WTC11 (cell line): Measurements from ENCODE around the gene ZNF425. TPM values are rescaled to one million over a fixed set of nuclear protein-coding genes. Genes with fewer than 3 reads are reported as not detected.

Source experiments
- ATAC-seq: fragments of 200-7000 bp; cut with Tn5 transposase; 2 replicates; pipeline ENCODE4 v1.10.0; 2021; ENCODE audit warnings: mild to moderate bottlenecking, moderate library complexity
- CTCF ChIA-PET: fragments of 300-600 bp; sonication (Branson Sonifier 250); formaldehyde crosslinking; loops from one replicate; lab custom pipeline; 2021; ENCODE audit warnings: antibody characterized with exemption; lab: Charles Lee
- POLR2A ChIA-PET: fragments of 350-600 bp; sonication (Branson Sonifier 250); formaldehyde crosslinking; loops from one replicate; lab custom pipeline; 2021; ENCODE audit warnings: antibody characterized with exemption; lab: Charles Lee
- DNase-seq: peaks from one replicate; pipeline ENCODE4 v3.0.0; 2021; ENCODE audit warnings: low spot score
- H3K27ac Mint-ChIP-seq: 2 replicates; pipeline ENCODE4 v1.8.0; 2021; ENCODE audit warnings: mixed read lengths
- H3K27me3 Mint-ChIP-seq: 2 replicates; pipeline ENCODE4 v1.8.0; 2021; ENCODE audit warnings: low read depth, mild to moderate bottlenecking, moderate library complexity, mixed read lengths
- H3K36me3 Mint-ChIP-seq: 2 replicates; pipeline ENCODE4 v1.8.0; 2021; ENCODE audit warnings: mixed read lengths
- H3K4me1 Mint-ChIP-seq: 2 replicates; pipeline ENCODE4 v1.8.0; 2022; ENCODE audit warnings: mixed read lengths
- H3K4me3 Mint-ChIP-seq: 2 replicates; pipeline ENCODE4 v1.8.0; 2021; ENCODE audit warnings: mild to moderate bottlenecking, moderate library complexity, mixed read lengths
- H3K9me3 Mint-ChIP-seq: 2 replicates; pipeline ENCODE4 v1.8.0; 2021; ENCODE audit warnings: mixed read lengths
- ATF1 ChIP-seq: sonication (generic); formaldehyde crosslinking; IDR thresholded peaks from 2 replicates; pipeline ENCODE4 v1.8.1; 2023; ENCODE audit warnings: mild to moderate bottlenecking, moderate library complexity, missing genetic modification reagents
- ATF6 ChIP-seq: sonication (generic); formaldehyde crosslinking; IDR thresholded peaks from 2 replicates; pipeline ENCODE4 v1.8.1; 2023; ENCODE audit warnings: mild to moderate bottlenecking, missing genetic modification reagents
- CBFB ChIP-seq: sonication (generic); formaldehyde crosslinking; IDR thresholded peaks from 2 replicates; pipeline ENCODE4 v1.8.1; 2022; ENCODE audit warnings: mild to moderate bottlenecking, low read depth, missing genetic modification reagents
- CREM ChIP-seq: sonication (generic); formaldehyde crosslinking; IDR thresholded peaks from 2 replicates; pipeline ENCODE4 v1.8.1; 2022; ENCODE audit warnings: mild to moderate bottlenecking, missing genetic modification reagents, moderate library complexity
- ERG ChIP-seq: fragments of 250-450 bp; sonication (Bioruptor Pico); IDR thresholded peaks from 2 replicates; pipeline ENCODE4 v1.8.0; 2021; ENCODE audit warnings: mild to moderate bottlenecking
- ESRRA ChIP-seq: sonication (generic); formaldehyde crosslinking; IDR thresholded peaks from 2 replicates; pipeline ENCODE4 v1.8.1; 2022; ENCODE audit warnings: mild to moderate bottlenecking, missing genetic modification reagents, borderline replicate concordance
- FOXP1 ChIP-seq: sonication (generic); formaldehyde crosslinking; IDR thresholded peaks from 2 replicates; pipeline ENCODE4 v1.8.0; 2022; ENCODE audit warnings: missing genetic modification reagents, mild to moderate bottlenecking, moderate library complexity, borderline replicate concordance
- GRHL2 ChIP-seq: fragments of 250-450 bp; sonication (Bioruptor Pico); IDR thresholded peaks from 2 replicates; pipeline ENCODE4 v1.8.0; 2022; ENCODE audit warnings: mild to moderate bottlenecking, moderate library complexity; ENCODE audit not compliant: insufficient replicate concordance, severe bottlenecking
- HMGA2 ChIP-seq: fragments of 250-450 bp; sonication (Bioruptor Pico); IDR thresholded peaks from 2 replicates; pipeline ENCODE4 v1.4.0; 2021; ENCODE audit warnings: mild to moderate bottlenecking, moderate library complexity
- MYBL2 ChIP-seq: sonication (generic); formaldehyde crosslinking; IDR thresholded peaks from 2 replicates; pipeline ENCODE4 v1.8.1; 2023; ENCODE audit warnings: mild to moderate bottlenecking, moderate library complexity, missing genetic modification reagents
- NFE2L1 ChIP-seq: sonication (generic); formaldehyde crosslinking; IDR thresholded peaks from 2 replicates; pipeline ENCODE4 v1.8.1; 2023; ENCODE audit warnings: missing genetic modification reagents
- NR1H2 ChIP-seq: sonication (generic); formaldehyde crosslinking; IDR thresholded peaks from 2 replicates; pipeline ENCODE4 v1.9.0; 2021; ENCODE audit warnings: mild to moderate bottlenecking, moderate library complexity, missing genetic modification reagents
- NR2C2 ChIP-seq: sonication (generic); formaldehyde crosslinking; IDR thresholded peaks from 2 replicates; pipeline ENCODE4 v1.8.0; 2022; ENCODE audit warnings: mild to moderate bottlenecking, missing genetic modification reagents
- OVOL2 ChIP-seq: fragments of 250-450 bp; sonication (Bioruptor Pico); IDR thresholded peaks from 2 replicates; pipeline ENCODE4 v1.9.0; 2021; ENCODE audit warnings: mild to moderate bottlenecking, borderline replicate concordance
- SMAD4 ChIP-seq: sonication (generic); formaldehyde crosslinking; IDR thresholded peaks from 2 replicates; pipeline ENCODE4 v1.8.0; 2022; ENCODE audit warnings: mild to moderate bottlenecking, missing genetic modification reagents
- ZBTB21 ChIP-seq: sonication (generic); formaldehyde crosslinking; IDR thresholded peaks from 2 replicates; pipeline ENCODE4 v1.8.1; 2023; ENCODE audit warnings: mild to moderate bottlenecking, missing genetic modification reagents, borderline replicate concordance
- ZNF121 ChIP-seq: sonication (generic); formaldehyde crosslinking; IDR thresholded peaks from 2 replicates; pipeline ENCODE4 v1.8.0; 2023; ENCODE audit warnings: missing genetic modification reagents
- ZNF138 ChIP-seq: sonication (generic); formaldehyde crosslinking; conservative IDR thresholded peaks from 2 replicates; pipeline ENCODE4 v1.8.1; 2022; ENCODE audit warnings: mild to moderate bottlenecking, moderate library complexity, missing genetic modification reagents
- ZNF219 ChIP-seq: sonication (generic); formaldehyde crosslinking; IDR thresholded peaks from 2 replicates; pipeline ENCODE4 v1.8.0; 2023; ENCODE audit warnings: missing genetic modification reagents, mild to moderate bottlenecking, borderline replicate concordance
- total RNA-seq: library from RNA; stranded (reverse); gene quantifications from 3 replicates; pipeline ENCODE4 v1.2.3, GENCODE V29; 2021
- TF ChIP-seq, protein P1 (sequence below): sonication (generic); formaldehyde crosslinking; IDR thresholded peaks from 2 replicates; pipeline ENCODE4 v1.8.0; 2022; ENCODE audit warnings: missing genetic modification reagents
- TF ChIP-seq, protein P2 (sequence below): sonication (generic); formaldehyde crosslinking; IDR thresholded peaks from 2 replicates; pipeline ENCODE4 v1.8.1; 2022; ENCODE audit warnings: missing genetic modification reagents, borderline replicate concordance
- TF ChIP-seq, protein P3 (sequence below): sonication (generic); formaldehyde crosslinking; conservative IDR thresholded peaks from 2 replicates; pipeline ENCODE4 v1.8.1; 2023; ENCODE audit warnings: mild to moderate bottlenecking, low read depth, missing genetic modification reagents, moderate library complexity

Gene ZNF425
- total RNA-seq, 1 experiment from 2014 or later: 3.8 TPM

GRCh38 chr7:149099058-149099457 lies 27.1 kb downstream of the ZNF425 start:
- Mint-ChIP-seq H3K27ac (0 out of 2 replicates have a peak overlapping the region, but pooled peaks have one; percentile 29), H3K4me3 (no peak overlapping the region), H3K36me3 (peaks cover 2% of the 10 kb centered on the region), H3K9me3 (no peaks in the 10 kb centered on the region), H3K27me3 (no peaks in the 10 kb centered on the region), H3K4me1 (peaks cover 10% of the 10 kb centered on the region)
- POLR2A ChIA-PET: no interaction called here
- ATAC-seq (no peak), DNase-seq (no peak)
- TF ChIP-seq ZNF138 (CRISPR knock-in tag): no peak
- TF ChIP-seq ZNF219: no peak
- no peak for TF ChIP-seq NR1H2
- no peak for TF ChIP-seq ESRRA (CRISPR knock-in tag)
- no peak for TF ChIP-seq CREM
- TF ChIP-seq, protein P1, sequence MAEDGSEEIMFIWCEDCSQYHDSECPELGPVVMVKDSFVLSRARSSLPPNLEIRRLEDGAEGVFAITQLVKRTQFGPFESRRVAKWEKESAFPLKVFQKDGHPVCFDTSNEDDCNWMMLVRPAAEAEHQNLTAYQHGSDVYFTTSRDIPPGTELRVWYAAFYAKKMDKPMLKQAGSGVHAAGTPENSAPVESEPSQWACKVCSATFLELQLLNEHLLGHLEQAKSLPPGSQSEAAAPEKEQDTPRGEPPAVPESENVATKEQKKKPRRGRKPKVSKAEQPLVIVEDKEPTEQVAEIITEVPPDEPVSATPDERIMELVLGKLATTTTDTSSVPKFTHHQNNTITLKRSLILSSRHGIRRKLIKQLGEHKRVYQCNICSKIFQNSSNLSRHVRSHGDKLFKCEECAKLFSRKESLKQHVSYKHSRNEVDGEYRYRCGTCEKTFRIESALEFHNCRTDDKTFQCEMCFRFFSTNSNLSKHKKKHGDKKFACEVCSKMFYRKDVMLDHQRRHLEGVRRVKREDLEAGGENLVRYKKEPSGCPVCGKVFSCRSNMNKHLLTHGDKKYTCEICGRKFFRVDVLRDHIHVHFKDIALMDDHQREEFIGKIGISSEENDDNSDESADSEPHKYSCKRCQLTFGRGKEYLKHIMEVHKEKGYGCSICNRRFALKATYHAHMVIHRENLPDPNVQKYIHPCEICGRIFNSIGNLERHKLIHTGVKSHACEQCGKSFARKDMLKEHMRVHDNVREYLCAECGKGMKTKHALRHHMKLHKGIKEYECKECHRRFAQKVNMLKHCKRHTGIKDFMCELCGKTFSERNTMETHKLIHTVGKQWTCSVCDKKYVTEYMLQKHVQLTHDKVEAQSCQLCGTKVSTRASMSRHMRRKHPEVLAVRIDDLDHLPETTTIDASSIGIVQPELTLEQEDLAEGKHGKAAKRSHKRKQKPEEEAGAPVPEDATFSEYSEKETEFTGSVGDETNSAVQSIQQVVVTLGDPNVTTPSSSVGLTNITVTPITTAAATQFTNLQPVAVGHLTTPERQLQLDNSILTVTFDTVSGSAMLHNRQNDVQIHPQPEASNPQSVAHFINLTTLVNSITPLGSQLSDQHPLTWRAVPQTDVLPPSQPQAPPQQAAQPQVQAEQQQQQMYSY (CRISPR knock-in tag): no peak
- no peak for TF ChIP-seq CBFB (CRISPR knock-in tag)
- TF ChIP-seq, protein P2, sequence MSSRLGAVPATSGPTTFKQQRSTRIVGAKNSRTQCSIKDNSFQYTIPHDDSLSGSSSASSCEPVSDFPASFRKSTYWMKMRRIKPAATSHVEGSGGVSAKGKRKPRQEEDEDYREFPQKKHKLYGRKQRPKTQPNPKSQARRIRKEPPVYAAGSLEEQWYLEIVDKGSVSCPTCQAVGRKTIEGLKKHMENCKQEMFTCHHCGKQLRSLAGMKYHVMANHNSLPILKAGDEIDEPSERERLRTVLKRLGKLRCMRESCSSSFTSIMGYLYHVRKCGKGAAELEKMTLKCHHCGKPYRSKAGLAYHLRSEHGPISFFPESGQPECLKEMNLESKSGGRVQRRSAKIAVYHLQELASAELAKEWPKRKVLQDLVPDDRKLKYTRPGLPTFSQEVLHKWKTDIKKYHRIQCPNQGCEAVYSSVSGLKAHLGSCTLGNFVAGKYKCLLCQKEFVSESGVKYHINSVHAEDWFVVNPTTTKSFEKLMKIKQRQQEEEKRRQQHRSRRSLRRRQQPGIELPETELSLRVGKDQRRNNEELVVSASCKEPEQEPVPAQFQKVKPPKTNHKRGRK (CRISPR knock-in tag): no peak
- CTCF ChIA-PET: interaction anchor here (1.3 to 3.0 kb wide), 2 partner anchors 27 to 33 kb away, joined by 4 to 9 read pairs; no protein-coding TSS in a partner anchor

- peak overlapping the region; percentile 2; the same call in 1 of the 2 replicates for H3K27ac Mint-ChIP-seq
- peaks cover 15% of the 10 kb centered on the region for H3K4me1 Mint-ChIP-seq
- ChIA-PET POLR2A (no interaction called here), CTCF (interaction anchor here (0.6 to 1.9 kb wide), 5 partner anchors 26 to 188 kb away, joined by 3 to 7 read pairs (median 3); partner anchors contain the start of gene ZNF282)
- DNase-seq (no peak), ATAC-seq (peak; percentile 76)
- H3K9me3 Mint-ChIP-seq: no peaks in the 10 kb centered on the region
- H3K36me3 Mint-ChIP-seq: no peaks in the 10 kb centered on the region
- H3K27me3 Mint-ChIP-seq: no peaks in the 10 kb centered on the region
- no peak overlapping the region for H3K4me3 Mint-ChIP-seq
- no peak for TF ChIP-seq MYBL2 (CRISPR knock-in tag)
- no peak for TF ChIP-seq ATF1 (CRISPR knock-in tag)
- no peak for TF ChIP-seq ZNF121
- TF ChIP-seq FOXP1 (CRISPR knock-in tag): no peak
- TF ChIP-seq SMAD4 (CRISPR knock-in tag): no peak
- TF ChIP-seq ATF6: no peak
- TF ChIP-seq NR2C2 (CRISPR knock-in tag): no peak
- no peak for TF ChIP-seq OVOL2 (CRISPR knock-in tag)
- TF ChIP-seq GRHL2 (CRISPR knock-in tag): no peak
- TF ChIP-seq ZBTB21: no peak
- TF ChIP-seq, protein P3, sequence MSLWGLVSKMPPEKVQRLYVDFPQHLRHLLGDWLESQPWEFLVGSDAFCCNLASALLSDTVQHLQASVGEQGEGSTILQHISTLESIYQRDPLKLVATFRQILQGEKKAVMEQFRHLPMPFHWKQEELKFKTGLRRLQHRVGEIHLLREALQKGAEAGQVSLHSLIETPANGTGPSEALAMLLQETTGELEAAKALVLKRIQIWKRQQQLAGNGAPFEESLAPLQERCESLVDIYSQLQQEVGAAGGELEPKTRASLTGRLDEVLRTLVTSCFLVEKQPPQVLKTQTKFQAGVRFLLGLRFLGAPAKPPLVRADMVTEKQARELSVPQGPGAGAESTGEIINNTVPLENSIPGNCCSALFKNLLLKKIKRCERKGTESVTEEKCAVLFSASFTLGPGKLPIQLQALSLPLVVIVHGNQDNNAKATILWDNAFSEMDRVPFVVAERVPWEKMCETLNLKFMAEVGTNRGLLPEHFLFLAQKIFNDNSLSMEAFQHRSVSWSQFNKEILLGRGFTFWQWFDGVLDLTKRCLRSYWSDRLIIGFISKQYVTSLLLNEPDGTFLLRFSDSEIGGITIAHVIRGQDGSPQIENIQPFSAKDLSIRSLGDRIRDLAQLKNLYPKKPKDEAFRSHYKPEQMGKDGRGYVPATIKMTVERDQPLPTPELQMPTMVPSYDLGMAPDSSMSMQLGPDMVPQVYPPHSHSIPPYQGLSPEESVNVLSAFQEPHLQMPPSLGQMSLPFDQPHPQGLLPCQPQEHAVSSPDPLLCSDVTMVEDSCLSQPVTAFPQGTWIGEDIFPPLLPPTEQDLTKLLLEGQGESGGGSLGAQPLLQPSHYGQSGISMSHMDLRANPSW: no peak
- TF ChIP-seq HMGA2 (CRISPR knock-in tag): no peak
- no peak for TF ChIP-seq ERG (CRISPR knock-in tag)
- TF ChIP-seq NFE2L1 (CRISPR knock-in tag): no peak
Observed at GRCh38 chr7:149097088-149097487, 29.0 kb downstream of the ZNF425 start.
